Measurements from ENCODE around the gene FAM210A.

FAM210A gene

DNA sequence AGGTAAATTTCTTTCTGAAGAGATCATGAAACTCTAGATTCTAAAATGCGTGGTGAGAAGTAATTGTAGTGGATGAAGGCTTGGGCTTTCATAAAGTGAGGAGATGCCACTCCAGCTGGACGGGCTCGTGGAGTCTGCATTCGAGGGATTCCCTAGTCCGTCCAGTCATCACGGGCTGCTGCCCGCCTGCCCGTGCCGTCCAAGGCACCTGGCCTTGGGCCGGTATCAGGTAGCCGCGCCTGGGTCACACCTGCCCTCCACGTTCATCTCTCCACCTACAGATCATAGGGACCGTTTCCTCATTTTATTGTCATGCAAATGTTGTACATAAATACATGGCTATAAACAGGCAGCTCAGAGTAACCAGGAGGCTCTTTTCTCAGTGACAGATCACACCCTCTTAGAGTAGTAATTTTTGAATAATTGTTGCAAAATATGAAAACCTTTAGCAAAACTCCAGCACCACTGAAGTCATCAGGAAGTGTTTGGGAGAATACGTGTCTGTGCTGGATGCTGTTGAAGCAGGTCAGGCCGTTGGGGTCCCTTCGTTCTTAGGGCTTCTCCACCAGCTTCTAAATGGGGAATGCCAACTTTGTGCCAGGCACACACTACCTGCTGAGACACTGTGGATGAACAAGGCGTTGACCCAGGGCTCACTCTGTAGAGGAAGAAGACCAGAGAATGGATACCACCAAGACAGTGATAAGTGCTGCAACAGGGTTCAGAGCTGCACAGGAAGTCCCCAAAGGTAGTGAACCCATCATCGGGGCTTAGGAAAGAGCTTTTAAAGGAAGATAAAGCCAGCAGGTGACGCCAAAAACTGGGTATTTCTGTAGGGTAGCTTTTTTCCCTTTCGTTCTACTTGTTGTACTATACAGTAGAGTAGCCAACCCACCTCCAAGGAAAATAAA, 112.5 kb downstream of the FAM210A start:
- in situ Hi-C loops (cut with HindIII; ENCODE audit: low sequenced_read_pairs), result no loop called here
